Subcutaneous adipose tissue (tissue), 4 donors: Measurements from ENCODE around the gene MROH9. TPM values are rescaled to one million over a fixed set of nuclear protein-coding genes. Genes with fewer than 3 reads are reported as not detected.

ENCODE experiments used
- total RNA-seq, 4 donors: library from RNA; depleted of rRNA; stranded (reverse); fragments of >200 nt; gene quantifications; one replicate each; pipeline ENCODE4 v1.1.0, GENCODE V29; 2016
- TF ChIP-seq, protein P1 (sequence below): fragments of 450-650 bp; IDR thresholded peaks from one replicate; pipeline ENCODE4 v1.5.1; 2016; ENCODE audit warnings: low read depth, mild to moderate bottlenecking, control low read depth, antibody characterized with exemption, moderate library complexity

Gene MROH9
- total RNA-seq, 4 donors from 2014 or later, result not detected

DNA sequence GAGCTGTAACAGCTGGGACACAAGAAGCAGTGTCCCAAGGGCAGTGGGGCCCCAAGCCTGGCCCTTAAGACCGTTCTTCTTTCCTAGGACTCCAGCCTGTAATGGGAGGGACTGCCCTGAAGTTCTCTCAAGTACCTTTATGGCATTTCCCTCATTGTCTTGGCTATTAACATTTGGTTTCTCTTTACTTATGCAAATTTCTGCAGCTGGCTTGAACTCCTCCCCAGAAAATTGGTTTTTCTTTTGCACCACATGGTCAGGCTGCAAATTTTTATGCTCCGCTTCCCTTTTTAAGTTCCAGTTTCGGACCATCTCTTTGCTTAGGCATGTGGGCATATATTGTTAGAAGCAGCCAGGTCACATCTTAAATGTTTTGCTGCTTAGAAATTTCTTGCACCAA, 3.1 kb upstream of the MROH9 start:
- TF ChIP-seq, protein P1, sequence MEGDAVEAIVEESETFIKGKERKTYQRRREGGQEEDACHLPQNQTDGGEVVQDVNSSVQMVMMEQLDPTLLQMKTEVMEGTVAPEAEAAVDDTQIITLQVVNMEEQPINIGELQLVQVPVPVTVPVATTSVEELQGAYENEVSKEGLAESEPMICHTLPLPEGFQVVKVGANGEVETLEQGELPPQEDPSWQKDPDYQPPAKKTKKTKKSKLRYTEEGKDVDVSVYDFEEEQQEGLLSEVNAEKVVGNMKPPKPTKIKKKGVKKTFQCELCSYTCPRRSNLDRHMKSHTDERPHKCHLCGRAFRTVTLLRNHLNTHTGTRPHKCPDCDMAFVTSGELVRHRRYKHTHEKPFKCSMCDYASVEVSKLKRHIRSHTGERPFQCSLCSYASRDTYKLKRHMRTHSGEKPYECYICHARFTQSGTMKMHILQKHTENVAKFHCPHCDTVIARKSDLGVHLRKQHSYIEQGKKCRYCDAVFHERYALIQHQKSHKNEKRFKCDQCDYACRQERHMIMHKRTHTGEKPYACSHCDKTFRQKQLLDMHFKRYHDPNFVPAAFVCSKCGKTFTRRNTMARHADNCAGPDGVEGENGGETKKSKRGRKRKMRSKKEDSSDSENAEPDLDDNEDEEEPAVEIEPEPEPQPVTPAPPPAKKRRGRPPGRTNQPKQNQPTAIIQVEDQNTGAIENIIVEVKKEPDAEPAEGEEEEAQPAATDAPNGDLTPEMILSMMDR, result no peak

DNA sequence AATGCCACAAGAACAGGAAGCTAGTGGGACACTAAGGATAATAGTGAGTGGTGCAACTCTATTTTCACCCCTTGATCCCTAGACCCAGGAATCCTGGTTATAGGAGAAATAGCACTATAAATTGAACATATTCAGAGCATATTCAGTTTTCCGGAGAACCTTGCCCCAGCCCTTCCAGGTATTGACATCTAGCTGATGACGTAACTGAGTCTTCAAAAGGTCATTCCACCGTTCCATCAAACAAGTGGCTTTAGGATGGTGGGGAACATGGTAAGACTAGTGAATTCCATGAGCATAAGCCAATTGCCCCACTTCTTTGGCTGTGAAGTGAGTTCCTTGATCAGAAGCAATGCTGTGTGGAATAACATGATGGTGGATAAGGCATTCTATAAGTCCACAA, 2.9 kb downstream of the MROH9 start:
- TF ChIP-seq, protein P1, result no peak

DNA sequence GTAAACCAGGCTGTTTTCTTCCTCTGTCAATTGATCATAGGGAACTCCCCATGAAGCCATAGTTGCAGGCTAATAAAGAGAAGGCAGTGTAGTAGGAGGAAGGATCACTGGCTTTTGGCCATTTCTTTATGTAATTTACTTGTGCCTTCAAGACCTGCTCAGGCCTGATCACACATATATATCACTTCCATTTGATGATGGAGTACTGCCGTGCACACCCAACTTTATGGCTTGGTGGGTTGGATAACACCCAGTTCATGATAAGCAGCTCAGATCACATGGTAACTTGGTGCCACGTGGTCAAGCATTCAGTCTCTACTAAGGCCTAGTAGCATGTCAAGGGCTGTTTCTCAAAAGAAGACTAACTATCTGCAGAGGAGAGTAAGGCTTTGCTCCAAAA, 4.1 kb downstream of the MROH9 start:
- TF ChIP-seq, protein P1, result no peak

DNA sequence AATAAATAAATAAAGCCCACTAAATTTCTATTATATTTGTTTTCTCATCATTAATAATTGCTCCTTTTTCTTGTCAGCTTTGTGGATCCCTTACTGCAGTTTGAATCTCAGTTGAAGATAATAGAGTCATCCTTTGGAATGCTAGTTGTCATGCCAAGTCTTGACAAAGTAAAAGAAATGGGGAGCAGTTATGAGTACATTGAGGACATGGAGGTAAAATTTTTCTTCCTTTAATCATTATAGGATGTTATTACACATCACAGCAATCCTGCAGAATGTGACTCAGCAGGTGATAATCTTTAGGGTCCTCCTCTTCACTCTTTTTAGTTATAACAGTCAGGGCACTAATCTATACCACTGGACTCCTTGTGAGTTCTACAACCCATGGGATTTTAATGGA, 24.1 kb downstream of the MROH9 start:
- TF ChIP-seq, protein P1, result no peak

DNA sequence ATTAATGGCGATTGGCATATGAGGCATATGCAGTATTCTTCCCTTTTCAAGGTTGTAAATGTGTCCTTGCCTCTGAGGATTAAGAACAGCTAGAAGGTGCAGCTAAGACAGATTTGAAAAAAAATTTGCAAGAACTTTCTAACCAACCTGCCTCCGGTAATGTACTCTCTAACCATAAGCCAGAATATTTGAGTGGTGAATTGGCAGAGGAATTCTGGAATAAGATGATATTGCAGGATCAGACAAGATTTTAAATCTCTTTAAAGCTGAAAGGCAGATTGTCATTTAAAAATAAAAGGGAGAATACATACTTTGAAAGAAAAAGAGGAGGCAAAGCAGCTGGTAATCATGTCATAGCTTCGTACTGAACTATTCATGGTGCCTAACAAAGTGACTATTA, 29.2 kb downstream of the MROH9 start:
- TF ChIP-seq, protein P1, result no peak

DNA sequence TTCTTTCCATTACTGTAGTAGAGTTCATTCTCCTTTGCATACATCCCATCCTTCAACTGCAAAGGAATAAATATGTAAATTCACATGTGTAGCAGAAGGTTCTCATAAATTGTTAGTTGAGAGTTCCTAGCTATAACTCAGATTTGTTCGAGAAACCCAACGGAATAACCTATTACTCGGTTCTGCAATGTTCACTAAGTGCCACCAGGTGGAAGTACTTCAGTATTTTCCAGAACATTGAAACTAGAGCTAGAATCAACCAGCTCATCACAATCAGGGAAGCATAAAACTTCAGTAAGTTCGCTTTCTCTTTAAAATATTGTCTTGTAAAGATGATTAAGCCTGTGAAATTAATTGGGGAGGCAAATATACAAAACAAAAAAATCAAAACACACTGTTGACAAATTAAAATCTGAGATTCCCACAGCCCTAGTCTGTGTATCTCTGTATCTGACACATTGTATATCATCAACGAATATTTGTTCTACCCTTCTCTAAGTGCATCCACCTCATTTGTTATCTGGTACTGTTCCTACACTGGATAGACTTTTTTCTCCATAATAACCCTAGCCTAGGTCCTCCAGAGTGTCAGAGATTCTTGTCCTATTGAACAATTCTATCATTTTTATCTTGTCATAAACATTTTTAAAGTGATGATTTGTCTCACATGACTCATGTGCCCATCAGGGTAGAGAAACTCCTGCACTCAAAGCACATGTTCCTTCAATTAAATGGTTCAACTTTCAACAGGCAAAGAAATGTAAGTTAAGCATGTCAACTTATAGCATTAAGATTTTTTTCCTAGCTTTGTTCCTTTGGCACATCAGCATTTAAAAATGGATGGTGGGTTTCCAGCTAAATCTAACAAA, 31.9 kb downstream of the MROH9 start:
- TF ChIP-seq, protein P1, result no peak

DNA sequence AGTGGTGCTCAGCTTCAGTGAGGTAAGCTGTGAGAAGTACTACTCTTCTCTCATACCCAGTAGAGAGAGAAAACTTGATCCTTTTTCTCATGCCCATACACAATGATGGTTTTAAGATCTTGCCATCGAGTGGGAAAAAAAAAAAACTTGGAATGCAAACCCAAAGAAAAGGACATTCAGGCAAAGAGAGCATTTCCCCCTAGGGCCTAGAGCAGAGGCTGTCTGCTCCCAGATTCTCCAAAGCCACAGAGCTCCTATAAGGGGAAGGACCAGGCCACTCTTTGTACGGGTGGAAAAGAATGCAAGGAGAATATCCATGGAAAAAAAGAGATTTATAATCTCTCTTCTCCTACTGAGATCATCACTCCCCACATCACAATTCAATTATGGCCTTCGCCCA, 34.9 kb downstream of the MROH9 start:
- TF ChIP-seq, protein P1, result no peak
